ENCODE measurements around the gene GMCL2. TPM values are rescaled to one million over a fixed set of nuclear protein-coding genes. Genes with fewer than 3 reads are reported as not detected.
A peak's percentile ranks its signal among the peaks of the same experiment; 100 is the strongest.

Gene GMCL2
- total RNA-seq, 2 donors from 2014 or later = not detected

DNA sequence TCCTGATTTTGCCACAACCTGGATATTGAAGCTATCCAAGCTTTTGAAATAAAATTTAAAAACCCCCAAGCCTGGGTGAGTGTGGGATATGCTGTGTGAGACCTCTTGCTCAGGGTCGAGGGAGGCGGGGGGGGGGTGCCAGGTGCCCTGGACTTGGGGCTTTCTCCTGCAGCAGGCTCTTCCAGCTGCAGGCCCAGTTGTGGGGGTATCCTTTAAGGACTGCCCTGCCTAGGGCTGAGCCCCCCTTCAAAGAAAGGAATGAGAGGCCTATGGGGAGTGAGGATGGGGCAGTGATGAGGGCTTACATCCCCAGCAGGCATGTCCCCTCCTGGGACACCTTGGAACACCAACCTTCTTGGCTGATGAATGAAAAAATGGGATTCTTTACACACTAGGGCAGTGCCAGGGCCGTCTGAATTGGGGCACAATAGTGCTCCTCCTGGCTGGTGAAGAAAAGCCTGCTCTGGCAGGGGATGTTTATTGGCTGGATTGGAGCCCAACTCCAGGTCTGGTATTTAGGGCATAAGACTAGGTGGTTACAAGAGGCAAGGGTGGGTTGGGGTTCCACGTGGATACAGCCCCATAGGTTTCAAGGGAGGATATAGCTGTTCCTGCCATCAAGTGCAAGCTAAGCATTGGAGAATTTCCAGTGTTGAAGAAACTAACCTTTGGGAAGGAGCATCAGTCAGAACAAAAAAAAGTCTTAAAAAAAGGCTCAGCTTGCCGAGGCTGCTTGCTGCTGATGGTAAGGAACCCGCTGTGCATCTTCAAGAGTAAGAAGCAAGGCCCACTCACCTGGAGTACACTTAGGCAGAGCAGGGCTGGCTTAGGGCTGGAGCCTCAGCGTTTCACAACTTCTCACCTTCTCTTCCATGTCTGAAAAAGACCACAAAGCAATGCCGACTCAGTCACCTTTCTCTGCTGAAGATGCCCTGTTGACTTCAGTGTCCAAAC is 24.2 kb upstream of the GMCL2 start:
- no peak for DNase-seq (ENCODE audit: low spot score in 2 of 2)
- Mint-ChIP-seq H3K9me3 (no peaks in the 10 kb centered on the region), H3K36me3 (peaks cover 38 to 45% of the 10 kb centered on the region in 2 donors), H3K27ac (peak overlapping the region; percentile 74 to 99)
- ATAC-seq = no peak

DNA sequence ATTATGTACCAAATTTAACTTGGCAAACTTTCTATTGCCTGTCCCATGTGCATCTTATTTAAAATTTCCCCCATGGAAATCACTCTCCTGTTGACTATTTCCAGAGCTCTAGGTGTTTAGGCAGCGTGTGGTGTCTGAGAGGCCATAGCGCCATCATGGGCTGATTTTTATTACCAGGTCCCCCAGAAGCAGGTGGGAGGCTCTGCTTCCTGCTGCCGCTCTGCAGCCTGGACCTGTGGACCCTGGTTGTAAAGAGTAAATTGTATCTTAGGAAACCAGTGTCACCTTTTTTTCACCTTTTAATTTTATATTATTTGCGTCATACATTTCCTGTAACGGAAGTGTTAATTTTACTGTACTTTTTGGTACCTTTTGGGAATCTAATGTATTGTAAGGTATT is 23.5 kb upstream of the GMCL2 start:
- ATAC-seq (no peak), DNase-seq (ENCODE audit: low spot score in 2 of 2) (no peak)
- Mint-ChIP-seq H3K36me3 (peaks cover 41 to 48% of the 10 kb centered on the region in 2 donors), H3K27ac (peak overlapping the region; percentile 74 to 96), H3K9me3 (no peaks in the 10 kb centered on the region)

DNA sequence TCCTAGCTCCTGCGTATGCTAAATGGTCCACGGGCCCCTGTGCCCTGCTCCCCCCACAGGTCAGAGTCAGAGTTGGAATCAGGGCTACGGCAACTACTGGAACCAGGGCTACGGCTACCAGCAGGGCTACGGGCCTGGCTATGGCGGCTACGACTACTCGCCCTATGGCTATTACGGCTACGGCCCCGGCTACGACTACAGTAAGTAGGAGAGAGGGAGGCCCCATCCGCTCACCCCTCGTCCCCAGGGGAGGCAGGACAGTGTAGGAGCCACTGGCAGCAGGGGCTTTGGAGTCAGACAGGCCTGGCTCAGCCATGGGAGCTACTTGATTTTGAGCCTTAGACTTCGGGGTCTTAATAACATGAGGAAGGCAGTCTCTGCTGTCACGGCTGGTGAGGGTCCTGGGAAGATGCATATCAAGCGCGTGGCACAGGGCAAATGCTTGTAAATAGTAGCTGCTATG is 22.9 kb upstream of the GMCL2 start:
- peak overlapping the region; percentile 74 to 96 for H3K27ac Mint-ChIP-seq
- H3K36me3 Mint-ChIP-seq = peaks cover 46 to 52% of the 10 kb centered on the region in 2 donors

DNA sequence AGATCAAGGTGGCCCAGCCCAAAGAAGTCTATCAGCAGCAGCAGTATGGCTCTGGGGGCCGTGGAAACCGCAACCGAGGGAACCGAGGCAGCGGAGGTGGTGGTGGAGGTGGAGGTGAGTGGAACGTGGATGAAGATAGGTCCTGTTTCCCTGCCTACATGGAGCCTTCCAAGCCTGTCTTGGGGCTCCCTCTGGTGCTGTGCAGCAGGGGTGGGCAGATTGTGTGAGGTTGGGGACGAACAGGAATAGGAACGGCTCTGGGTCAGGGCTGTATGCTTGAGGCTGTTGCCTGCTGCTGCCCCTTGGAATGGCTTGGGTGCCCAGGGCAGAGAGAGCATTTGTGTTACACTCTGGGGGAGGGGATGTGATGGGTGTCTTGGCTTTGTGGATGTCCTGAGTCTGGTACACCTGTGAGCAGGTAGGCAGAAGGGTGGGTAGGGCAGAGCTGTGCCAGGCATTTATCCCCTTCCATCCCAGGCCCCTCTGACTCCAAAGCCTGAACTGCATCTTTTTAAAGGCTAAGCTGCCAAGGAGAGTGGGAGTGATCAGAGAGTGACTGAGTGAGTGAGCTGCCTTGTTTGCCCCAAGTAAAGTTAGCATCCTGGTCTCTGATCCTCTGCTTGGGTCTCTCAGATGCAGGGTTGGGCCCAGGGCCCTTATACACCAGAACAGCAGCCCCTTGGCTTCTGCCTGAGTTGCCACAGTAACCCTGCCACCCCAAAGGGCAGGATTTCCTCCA is 22.3 kb upstream of the GMCL2 start:
- Mint-ChIP-seq H3K9me3 (no peaks in the 10 kb centered on the region), H3K36me3 (peaks cover 47 to 53% of the 10 kb centered on the region in 2 donors), H3K27ac (peak overlapping the region; percentile 74 to 96)
- no peak for DNase-seq (ENCODE audit: low spot score in 2 of 2)
- ATAC-seq = no peak

More for the DNA sequence above, 22.9 kb upstream of the GMCL2 start:
- DNase-seq (ENCODE audit: low spot score in 2 of 2) = no peak
- H3K9me3 Mint-ChIP-seq = no peaks in the 10 kb centered on the region
- ATAC-seq = no peak

DNA sequence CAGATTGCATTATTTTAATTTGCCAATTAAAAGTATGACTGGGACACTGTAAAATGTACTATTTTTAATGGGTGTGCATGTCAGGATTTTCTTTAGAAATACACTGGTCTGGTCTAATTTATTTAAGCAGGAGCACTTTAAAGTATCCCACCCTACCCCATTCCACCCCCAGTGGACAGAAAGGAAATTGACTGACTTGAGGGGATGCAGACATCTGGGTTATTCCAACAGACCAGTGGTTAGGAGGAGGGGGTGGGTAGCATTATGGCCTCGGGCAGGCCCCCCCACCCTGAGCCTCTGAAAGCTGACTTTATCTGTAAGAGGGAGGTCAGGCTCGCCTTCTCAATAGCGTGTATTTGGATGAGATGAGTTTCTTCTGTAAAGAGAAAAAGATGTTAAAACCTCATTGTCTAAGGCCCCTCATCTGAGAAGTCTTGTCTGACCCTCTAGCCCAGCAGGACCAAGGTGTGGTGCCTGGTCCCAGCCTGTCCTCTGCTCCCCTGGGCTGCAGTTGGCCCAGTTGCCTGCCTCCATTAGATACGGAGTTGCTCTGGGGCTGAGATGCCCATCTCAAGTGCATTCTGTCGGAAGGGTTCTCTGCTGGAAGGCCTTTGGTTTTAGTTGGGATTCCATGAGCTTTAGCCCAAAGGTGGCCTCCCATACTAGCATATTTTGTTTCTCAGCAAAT is 21.5 kb upstream of the GMCL2 start:
- Mint-ChIP-seq H3K36me3 (peaks cover 51 to 55% of the 10 kb centered on the region in 2 donors), H3K27ac (peak overlapping the region; percentile 74 to 96), H3K9me3 (no peaks in the 10 kb centered on the region)
- ATAC-seq (no peak), DNase-seq (ENCODE audit: low spot score in 2 of 2) (no peak)

DNA sequence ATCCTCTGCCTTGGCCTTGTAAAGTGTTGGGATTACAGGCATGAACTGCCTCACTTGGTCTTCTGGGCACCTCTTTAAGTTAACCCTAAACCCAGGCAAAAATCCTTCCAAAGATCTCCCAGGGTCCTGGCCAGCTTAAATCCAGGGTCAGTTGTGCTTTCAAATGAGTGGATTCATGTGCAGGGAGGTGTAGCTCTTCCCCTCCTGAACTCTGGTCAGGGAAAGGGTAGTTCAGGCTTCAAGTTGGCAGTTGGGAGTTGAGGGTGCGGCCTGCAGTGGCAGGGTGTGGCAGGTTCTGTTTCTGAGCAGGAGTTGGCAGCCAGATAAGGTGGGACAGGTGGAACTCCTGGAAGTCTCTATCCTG is 20.7 kb upstream of the GMCL2 start:
- Mint-ChIP-seq H3K27ac (peak overlapping the region; percentile 92), H3K9me3 (no peaks in the 10 kb centered on the region), H3K36me3 (peaks cover 51 to 52% of the 10 kb centered on the region in 2 donors)
- ATAC-seq (no peak), DNase-seq (ENCODE audit: low spot score in 2 of 2) (peak in 1 of 2 donors; percentile 47)

DNA sequence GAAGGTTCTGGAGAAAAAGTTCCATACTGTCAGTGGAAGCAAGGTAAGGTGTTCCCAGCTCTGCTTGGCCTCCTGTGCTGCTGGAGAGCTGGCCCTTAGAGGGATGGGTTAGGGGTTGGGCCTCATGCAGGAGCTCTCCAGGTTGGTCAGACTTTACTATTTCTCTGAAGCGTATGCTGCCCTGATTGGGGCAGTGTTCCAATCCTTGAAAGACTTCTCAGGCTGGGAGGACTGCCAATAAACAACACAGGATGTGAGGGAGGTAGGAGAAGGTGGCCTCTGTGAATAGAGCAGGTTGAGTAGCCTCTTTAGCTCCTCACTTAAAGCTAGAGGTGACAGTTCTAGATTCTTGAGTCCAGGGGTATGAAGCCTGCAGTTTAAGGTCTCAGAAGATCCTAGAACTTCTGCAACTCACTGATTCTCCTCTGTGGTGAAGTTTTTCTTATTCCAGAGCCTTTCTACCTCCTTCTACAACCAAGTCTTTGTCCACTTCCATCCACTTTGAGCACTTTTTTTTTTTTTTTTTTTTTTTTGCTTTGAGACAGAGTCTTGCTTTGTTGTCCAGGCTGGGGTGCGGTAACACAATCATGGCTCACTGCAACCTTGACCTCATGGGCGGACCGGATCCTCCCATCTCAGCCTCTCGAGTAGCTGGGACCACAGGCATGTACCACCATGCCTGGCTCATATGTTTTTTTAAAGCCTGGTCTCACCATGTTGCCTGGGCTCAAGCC is 20.2 kb upstream of the GMCL2 start:
- Mint-ChIP-seq H3K36me3 (peaks cover 51 to 52% of the 10 kb centered on the region in 2 donors), H3K27ac (peak overlapping the region; percentile 92), H3K9me3 (no peaks in the 10 kb centered on the region)
- DNase-seq (ENCODE audit: low spot score in 2 of 2) = no peak
- ATAC-seq = no peak

DNA sequence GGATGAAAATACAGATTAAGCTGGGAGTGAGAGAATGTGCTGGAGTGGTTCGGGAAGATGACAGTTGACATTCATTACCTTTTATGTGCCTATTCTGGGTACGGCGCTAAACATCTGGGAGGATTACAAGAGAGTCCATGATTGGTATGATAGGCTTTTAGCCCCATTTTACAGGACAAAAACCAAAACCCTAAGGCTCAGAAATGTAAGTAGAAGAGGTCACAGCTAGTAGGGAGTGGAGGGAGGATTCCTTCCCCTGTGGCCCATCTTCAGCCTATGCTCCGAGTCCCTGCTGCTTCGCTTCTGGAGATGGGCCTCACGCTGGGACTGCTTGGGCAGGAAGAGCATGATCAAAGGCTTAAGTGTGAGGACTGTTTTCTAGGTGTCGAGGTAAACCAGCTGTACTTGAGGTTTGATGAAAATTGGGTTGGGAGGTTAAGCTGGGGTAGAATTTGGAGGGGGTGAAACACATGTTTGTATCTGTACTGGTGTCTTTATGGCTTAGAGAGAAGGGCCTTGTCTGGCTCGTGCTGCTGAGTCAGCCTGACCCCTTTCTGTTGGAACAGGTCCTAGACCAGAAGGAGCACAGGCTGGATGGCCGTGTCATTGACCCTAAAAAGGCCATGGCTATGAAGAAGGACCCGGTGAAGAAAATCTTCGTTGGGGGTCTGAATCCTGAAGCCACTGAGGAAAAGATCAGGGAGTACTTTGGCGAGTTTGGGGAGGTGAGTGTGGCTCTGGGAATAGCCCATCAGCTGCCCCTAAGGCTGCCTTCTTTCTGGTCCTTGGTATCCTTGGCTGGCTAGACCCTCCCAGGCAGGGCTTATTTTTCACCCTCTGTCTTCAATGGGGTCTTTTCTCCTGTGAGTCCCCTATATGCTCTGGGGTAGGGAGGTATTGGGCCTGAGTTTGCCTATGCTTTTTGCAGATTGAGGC is 19.3 kb upstream of the GMCL2 start:
- H3K27ac Mint-ChIP-seq = peak overlapping the region; percentile 92 to 98
- ATAC-seq (no peak), DNase-seq (ENCODE audit: low spot score in 2 of 2) (peak in 1 of 2 donors; percentile 30)
- no peaks in the 10 kb centered on the region for H3K9me3 Mint-ChIP-seq
- peaks cover 51 to 52% of the 10 kb centered on the region in 2 donors for H3K36me3 Mint-ChIP-seq

DNA sequence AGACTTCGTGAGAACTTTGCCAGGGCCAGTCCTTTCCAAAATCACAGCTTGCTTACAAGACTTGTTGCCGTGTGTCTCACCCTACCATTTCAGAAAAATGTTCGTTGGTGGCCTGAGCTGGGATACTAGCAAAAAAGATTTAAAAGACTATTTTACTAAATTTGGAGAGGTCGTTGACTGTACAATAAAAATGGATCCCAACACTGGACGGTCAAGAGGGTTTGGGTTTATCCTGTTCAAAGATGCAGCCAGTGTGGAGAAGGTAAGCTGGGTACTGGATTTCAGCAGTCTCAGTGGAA is 18.5 kb upstream of the GMCL2 start:
- H3K27ac Mint-ChIP-seq = peak overlapping the region; percentile 92 to 98
- no peaks in the 10 kb centered on the region for H3K9me3 Mint-ChIP-seq
- no peak for ATAC-seq
- H3K36me3 Mint-ChIP-seq = peaks cover 51 to 52% of the 10 kb centered on the region in 2 donors
- no peak for DNase-seq (ENCODE audit: low spot score in 2 of 2)

DNA sequence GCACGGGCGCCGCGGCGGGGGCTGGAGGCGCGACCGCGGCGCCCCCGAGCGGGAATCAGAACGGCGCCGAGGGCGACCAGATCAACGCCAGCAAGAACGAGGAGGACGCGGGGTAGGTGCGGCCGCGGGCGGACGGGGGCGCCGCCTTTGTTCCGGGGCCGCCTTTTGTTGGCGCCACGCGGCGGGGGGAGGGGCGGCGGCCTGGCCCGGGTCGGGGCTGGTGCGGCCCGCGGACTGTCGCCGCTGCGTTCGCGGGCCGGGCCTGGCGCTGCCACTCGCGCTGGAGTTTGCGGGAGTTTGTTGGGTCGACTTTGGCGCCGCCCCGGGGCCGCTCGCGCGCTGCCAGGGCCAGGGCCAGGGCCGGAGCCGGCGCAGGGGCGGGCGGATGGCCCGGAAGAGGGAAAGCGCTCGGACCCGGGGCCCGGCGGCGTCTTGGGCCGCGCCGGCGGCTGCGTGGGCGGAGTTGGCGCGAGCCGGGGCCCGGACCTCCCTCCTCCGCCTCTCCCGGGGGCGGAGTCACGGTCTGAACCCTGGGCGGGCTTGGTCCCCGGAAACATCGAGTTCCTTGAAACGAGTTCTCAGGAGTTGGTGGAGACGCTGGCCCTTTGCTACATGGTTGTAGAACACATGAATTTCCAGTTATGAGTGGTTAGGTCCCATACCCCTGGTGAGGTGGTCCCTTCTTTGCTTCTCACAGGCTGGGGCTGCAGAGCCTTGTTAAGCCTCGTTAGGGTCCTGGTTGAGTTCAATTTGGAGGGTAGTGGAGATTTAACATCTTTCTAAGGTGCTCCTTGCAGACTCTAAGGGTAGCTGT is 18.0 kb upstream of the GMCL2 start:
- H3K36me3 Mint-ChIP-seq = peaks cover 48 to 49% of the 10 kb centered on the region in 2 donors
- H3K27ac Mint-ChIP-seq = peak overlapping the region; percentile 97 to 98
- no peaks in the 10 kb centered on the region for H3K9me3 Mint-ChIP-seq
- ATAC-seq (peak; percentile 43 to 47), DNase-seq (ENCODE audit: low spot score in 2 of 2) (peak; percentile 79 to 85)

DNA sequence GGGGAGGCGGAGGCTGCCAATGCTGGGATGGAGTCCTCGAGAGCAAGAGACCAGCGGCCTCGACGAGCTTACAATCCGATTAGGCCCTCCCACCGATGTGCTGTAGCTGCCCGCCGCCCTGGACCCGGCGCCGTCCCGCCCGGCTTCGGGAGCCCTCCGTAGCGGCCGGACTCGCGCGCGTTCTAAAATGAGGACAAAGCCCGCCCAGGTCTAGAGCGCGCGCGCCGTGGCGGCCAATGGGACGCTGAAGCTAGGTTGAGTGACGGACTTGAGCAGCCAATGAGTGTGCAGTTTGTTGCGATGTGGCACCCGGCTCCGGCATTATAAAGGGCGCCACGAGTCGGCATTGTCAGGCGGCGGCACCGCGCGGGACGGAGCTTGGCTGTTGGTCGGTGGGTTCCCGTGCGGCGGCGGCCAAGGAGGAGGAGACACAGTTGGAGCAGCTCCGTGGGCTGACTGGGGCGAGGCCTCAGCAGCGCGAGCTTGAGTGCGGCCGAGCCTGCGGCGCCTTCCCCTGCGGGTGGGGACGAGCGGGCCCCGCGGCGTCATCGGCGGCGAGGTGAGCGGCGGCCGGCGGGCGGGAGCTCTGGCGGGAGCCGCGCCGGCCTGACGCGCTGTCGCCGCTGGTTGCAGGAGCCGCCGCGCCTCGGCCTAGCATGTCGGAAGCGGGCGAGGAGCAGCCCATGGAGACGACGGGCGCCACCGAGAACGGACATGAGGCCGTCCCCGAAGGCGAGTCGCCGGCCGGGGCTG is 17.2 kb upstream of the GMCL2 start, which contains the start of gene HNRNPAB:
TSS of gene HNRNPAB (plus strand) at position 352 of the 753 bp plus-strand sequence. CDS start at position 657, 305 bp downstream.
- H3K36me3 Mint-ChIP-seq = peaks cover 40 to 41% of the 10 kb centered on the region in 2 donors
- ATAC-seq = peak; percentile 88 to 92
- peak within 1 kb of the TSS; percentile 97 to 100 for H3K27ac Mint-ChIP-seq
- peak; percentile 96 to 98 for DNase-seq (ENCODE audit: low spot score in 2 of 2)
- no peaks in the 10 kb centered on the region for H3K9me3 Mint-ChIP-seq

DNA sequence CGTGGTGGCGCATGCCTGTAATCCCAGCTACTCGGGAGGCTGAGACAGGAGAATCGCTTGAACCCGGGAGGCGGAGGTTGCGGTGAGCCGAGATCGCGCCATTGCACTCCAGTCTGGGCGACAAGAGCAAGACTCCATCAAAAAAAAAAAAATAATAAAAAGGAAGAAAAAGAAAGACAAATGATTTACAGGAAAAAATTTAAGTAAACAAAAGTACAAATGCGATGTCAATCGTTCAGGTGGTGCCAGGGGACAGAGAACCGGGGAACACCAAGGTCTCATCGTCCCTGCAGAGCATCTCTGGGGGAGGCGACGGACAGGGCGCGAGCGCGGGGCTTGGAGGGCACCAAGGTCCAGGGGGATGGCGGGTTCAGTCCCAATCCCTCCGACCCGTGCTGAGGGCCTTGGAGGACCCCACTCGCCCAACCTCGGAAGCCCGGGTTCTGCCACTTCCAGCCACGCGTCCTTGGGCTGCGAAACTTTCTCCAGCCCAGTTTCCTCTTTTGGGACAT is 16.6 kb upstream of the GMCL2 start:
- no peaks in the 10 kb centered on the region for H3K9me3 Mint-ChIP-seq
- DNase-seq (ENCODE audit: low spot score in 2 of 2) = no peak

DNA sequence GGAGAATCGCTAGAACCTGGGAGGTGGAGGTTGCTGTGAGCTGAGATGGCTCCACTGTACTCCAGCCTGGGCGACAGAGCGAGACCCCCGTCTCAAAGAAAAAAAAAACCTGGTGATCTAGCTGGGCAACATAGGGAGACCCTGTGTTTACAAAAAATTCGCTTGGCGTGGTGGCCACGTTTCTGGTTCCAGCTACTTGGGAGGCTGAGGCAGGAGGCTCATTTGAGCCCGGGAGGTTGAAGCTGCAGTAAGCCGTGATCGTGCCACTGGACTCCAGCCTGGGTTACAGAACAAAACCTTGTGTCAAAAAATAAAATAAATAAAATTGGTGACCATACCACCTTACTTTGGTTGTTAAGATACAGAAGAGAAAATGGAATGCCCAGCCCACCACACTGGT is 15.4 kb upstream of the GMCL2 start:
- Mint-ChIP-seq H3K27ac (no peak overlapping the region), H3K36me3 (peaks cover 27 to 28% of the 10 kb centered on the region in 2 donors), H3K9me3 (no peaks in the 10 kb centered on the region)
- peak in 1 of 2 donors; percentile 44 for DNase-seq (ENCODE audit: low spot score in 2 of 2)
- ATAC-seq = no peak

More for the DNA sequence above, 16.6 kb upstream of the GMCL2 start:
- Mint-ChIP-seq H3K36me3 (peaks cover 34 to 36% of the 10 kb centered on the region in 2 donors), H3K27ac (peak overlapping the region; percentile 86 to 97)
- ATAC-seq = peak in 1 of 2 donors; percentile 6

DNA sequence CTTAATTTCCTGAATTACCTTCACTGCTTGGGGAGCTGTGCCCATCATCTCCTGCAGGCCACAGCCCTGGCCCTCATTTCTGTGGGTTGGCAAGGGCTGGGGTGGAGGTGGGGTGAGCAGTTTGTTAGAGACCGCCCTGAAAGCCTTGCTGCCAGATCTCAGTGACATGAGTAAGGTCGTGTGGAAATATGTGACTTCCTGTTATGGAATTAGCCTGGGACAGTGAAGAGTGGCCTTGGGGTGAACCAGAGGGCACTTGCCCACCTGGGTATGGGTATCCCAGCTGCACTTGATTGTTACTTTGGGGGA is 14.7 kb upstream of the GMCL2 start:
- DNase-seq (ENCODE audit: low spot score in 2 of 2) = peak in 1 of 2 donors; percentile 35
- Mint-ChIP-seq H3K27ac (no peak overlapping the region), H3K9me3 (no peaks in the 10 kb centered on the region), H3K36me3 (peaks cover 22% of the 10 kb centered on the region in 2 donors)
- no peak for ATAC-seq

Data from activated naive CD4-positive, alpha-beta T cell treated with anti-CD3 and anti-CD28 coated beads, Interleukin-2, amount 50 U/mL, for 72 hours (primary cell).